Measurements from ENCODE around the gene CHRM5. TPM values are rescaled to one million over a fixed set of nuclear protein-coding genes. Genes with fewer than 3 reads are reported as not detected.

Gene CHRM5, protein sequence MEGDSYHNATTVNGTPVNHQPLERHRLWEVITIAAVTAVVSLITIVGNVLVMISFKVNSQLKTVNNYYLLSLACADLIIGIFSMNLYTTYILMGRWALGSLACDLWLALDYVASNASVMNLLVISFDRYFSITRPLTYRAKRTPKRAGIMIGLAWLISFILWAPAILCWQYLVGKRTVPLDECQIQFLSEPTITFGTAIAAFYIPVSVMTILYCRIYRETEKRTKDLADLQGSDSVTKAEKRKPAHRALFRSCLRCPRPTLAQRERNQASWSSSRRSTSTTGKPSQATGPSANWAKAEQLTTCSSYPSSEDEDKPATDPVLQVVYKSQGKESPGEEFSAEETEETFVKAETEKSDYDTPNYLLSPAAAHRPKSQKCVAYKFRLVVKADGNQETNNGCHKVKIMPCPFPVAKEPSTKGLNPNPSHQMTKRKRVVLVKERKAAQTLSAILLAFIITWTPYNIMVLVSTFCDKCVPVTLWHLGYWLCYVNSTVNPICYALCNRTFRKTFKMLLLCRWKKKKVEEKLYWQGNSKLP
- total RNA-seq, result 0.20 and 0.22 TPM in 2 replicates

GRCh38 chr15:33968224-33968623, at the start of gene CHRM5:
Gene CHRM5 (plus strand): TSS chr15:33968497. CDS start chr15:34062718, 94,221 bp downstream.
- peak in 1 of 2 donors; percentile 89 for DNase-seq (ENCODE audit: low read depth in 2 of 2)

GRCh38 chr15:33923446-33923845, 44.9 kb upstream of the CHRM5 start:
- no peak for DNase-seq (ENCODE audit: low read depth in 2 of 2)

DNA sequence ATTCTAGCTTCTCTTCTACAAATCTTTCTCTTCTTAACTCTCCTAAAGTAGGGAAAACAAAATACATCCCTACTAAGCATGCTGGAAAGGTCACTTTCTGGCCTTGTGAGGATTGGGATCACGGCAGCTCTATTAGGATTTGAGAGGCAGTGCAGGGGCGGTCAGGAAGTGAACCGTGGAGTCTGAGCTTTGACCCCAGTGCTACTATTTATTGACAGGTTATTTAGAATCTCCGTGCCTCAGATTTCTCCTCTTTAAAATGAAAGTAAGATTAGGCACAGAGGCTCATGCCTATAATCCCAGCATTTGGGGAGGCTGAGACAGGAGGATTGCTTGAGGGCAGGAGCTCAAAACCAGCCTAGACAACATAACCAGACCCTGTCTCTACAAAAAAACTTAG, 42.0 kb upstream of the CHRM5 start:
- no peak for DNase-seq (ENCODE audit: low read depth in 2 of 2)

- peak in 1 of 2 donors; percentile 61 for DNase-seq (ENCODE audit: low read depth in 2 of 2)
Observed at GRCh38 chr15:33932734-33933133, 35.6 kb upstream of the CHRM5 start.

DNA sequence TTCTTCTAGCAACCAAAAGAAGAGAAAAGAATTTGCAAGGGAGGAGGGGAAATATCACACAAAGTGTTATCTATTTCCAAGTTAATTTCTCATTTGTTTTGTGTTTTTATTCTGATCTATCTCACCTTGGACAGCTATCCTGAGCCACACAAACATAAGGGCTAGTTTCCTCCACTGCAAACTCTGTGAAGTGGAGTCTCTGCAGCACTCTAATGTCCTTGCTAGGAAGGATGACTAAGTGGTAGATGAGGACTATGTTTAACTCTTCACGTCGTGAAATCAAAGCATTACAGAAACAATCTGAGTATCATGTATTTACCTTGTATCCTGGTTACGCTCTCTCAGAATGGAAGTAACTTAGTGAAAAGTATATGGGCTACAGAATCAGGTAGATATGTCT, 33.9 kb upstream of the CHRM5 start:
- peak in 1 of 2 donors; percentile 16 for DNase-seq (ENCODE audit: low read depth in 2 of 2)

DNA sequence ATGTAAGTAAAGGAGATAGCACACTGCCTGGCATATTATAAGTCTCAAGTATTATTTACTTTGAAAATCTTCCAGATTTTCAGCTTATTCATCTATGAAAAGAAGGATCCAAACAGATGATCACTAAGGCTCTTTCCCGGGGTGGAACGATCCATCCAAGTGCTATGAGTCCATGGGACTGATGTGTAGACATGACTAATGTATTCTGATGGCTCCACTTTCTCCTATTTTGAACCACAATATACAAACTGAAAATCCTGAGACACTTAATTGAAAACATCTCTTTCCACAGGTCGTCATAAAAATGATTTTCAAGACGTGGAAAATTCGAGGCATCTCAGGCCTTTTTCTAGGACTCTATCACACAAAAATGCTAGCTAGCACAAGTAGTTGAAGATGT, 33.4 kb upstream of the CHRM5 start:
- no peak for DNase-seq (ENCODE audit: low read depth in 2 of 2)

GRCh38 chr15:33941279-33942063, 26.8 kb upstream of the CHRM5 start:
- no peak for DNase-seq (ENCODE audit: low read depth in 2 of 2)

- DNase-seq (ENCODE audit: low read depth in 2 of 2), result no peak
Observed at GRCh38 chr15:33946152-33946551, 22.1 kb upstream of the CHRM5 start.

GRCh38 chr15:33955945-33956344, 12.4 kb upstream of the CHRM5 start:
- no peak for DNase-seq (ENCODE audit: low read depth in 2 of 2)

GRCh38 chr15:33956397-33956796, 11.9 kb upstream of the CHRM5 start:
- no peak for DNase-seq (ENCODE audit: low read depth in 2 of 2)

- DNase-seq (ENCODE audit: low read depth in 2 of 2), result no peak
Observed at GRCh38 chr15:33959844-33960548, 8.3 kb upstream of the CHRM5 start.

- DNase-seq (ENCODE audit: low read depth in 2 of 2), result no peak
Observed at GRCh38 chr15:33960549-33960935, 7.8 kb upstream of the CHRM5 start.

- peak; percentile 50 to 56 for DNase-seq (ENCODE audit: low read depth in 2 of 2)
Observed at GRCh38 chr15:33963831-33964664, 4.2 kb upstream of the CHRM5 start.

- DNase-seq (ENCODE audit: low read depth in 2 of 2), result no peak
Observed at GRCh38 chr15:33964665-33965040, 3.6 kb upstream of the CHRM5 start.

GRCh38 chr15:33968821-33969220, 524 bp downstream of the CHRM5 start:
- DNase-seq (ENCODE audit: low read depth in 2 of 2), result no peak

DNA sequence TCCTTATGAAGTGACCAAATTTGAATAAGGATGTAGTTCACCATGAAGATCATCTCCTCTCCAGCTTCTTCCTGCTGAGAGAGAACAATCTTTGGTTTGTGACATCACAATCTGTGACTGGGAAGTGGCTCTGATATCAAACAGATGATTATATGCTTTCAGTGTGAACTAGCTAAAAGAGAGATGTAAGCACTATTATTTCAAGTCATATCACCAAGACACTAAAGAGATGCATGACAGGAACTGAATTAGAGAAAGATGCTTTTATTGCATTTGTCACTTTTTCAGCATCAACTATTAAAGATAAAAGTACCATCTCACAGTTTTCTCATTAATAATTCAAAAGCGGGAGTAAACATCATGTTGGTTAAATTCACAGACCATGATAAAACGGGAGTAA, 3.5 kb downstream of the CHRM5 start:
- DNase-seq (ENCODE audit: low read depth in 2 of 2), result no peak

GRCh38 chr15:33975022-33975565, 6.8 kb downstream of the CHRM5 start:
- no peak for DNase-seq (ENCODE audit: low read depth in 2 of 2)

- no peak for DNase-seq (ENCODE audit: low read depth in 2 of 2)
Observed at GRCh38 chr15:33980159-33980558, 11.9 kb downstream of the CHRM5 start.

DNA sequence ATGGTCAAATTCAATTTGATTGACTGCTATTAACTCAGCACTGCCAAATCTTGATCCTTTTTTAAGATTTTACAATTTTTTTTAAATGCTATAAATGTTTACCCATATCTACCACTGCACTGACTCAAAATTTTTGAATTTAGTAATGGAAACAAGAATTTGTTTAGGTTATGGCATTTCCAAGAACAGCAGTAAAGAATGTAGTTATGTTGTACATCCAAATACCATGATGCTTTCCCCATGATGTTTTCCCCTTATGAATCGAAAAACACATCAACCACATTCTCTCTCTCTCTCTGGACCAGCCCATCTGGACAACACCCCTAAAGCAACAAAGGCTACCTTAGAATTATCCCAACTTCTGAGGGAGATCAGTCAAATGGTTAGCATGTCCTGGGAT, 14.2 kb downstream of the CHRM5 start:
- no peak for DNase-seq (ENCODE audit: low read depth in 2 of 2)

DNA sequence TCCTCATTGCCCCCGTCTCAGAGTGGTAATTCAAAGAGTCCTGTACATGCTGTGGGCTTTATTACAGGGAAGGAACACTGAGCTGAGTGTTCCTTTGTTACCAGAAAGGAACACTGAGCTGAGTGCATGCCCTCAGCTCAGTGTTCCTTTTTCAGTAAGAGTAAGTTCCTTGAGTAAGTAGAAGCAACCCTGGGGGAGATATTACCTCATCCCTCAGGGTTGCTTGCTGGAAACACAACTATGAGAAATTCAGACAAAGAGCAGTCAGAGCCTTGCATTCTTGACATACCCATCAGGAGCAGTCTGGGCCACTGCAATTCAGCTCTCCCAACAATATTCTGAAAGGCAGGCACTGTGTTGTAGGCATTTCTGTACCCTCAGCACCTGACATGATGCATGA, 17.0 kb downstream of the CHRM5 start:
- peak in 1 of 2 donors; percentile 36 for DNase-seq (ENCODE audit: low read depth in 2 of 2)

GRCh38 chr15:33985751-33986150, 17.5 kb downstream of the CHRM5 start:
- DNase-seq (ENCODE audit: low read depth in 2 of 2), result no peak
